Astrocyte of the cerebellum (primary cell): ENCODE results near the gene ARTN.

ENCODE experiments used
- DNase-seq: peaks from one replicate; pipeline ENCODE4 v3.0.0-alpha.2; 2011; ENCODE audit warnings: low read depth
- H3K4me3 ChIP-seq: 2 replicates; pipeline ENCODE4 v1.5.1; 2011; ENCODE audit warnings: mild to moderate bottlenecking, low read depth, low read length, moderate library complexity
- CTCF ChIP-seq: IDR thresholded peaks from 2 replicates; pipeline ENCODE4 v1.5.1; 2012; ENCODE audit warnings: low read length, low read depth, moderate library complexity, mild to moderate bottlenecking; ENCODE audit errors: missing control alignments
- in situ Hi-C: cut with HindIII; loops from 2 replicates; pipeline ENCODE4 v1.10.0; 2017; ENCODE audit warnings: low sequenced_read_pairs

ARTN gene

GRCh38 chr1:43986712-43987111 is 53.1 kb downstream of the ARTN start:
- H3K4me3 ChIP-seq: no peak overlapping the region
- in situ Hi-C loops: no loop called here
- TF ChIP-seq CTCF: peak; percentile 2
- DNase-seq: no peak
